ENCODE measurements around the gene ARPC2. TPM values are rescaled to one million over a fixed set of nuclear protein-coding genes. Genes with fewer than 3 reads are reported as not detected.

Gene ARPC2
- total and polyA plus RNA-seq, 2 of the 13 experiments (the other 11 are each of a cell fraction or from before 2014, with no cell fraction given): 168 to 303 TPM

DNA sequence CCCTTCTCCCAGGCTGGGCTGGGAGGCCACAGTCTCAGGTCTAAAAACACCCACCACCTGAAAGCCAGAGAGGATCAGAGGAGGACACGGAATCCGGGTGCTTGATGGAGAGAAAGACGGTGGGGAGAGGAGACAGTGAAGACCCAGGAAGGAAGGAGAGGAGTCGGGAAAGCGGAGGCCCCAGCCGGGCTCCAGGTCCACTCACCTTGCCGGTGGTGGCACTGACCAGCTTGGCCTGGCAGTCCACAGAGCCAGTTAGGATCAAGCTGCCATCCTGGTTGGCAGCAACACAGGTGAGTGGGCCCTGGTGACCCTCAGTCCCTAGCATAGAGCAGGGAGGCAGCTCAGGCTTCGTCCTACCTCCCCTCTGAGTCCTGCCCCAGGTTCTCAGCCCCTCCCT, 48.6 kb downstream of the ARPC2 start (continued):
- TF ChIP-seq ZNF746 (CRISPR knock-in tag; IDR thresholded peaks at IDR 0.05) (no peak), SALL1 (CRISPR knock-in tag; IDR thresholded peaks at IDR 0.05) (0 out of 2 replicates have a peak, but pooled peaks have one; percentile 11), ZNF543 (CRISPR knock-in tag; IDR thresholded peaks at IDR 0.05) (peak; percentile 16; the same call in 1 of the 2 replicates)

DNA sequence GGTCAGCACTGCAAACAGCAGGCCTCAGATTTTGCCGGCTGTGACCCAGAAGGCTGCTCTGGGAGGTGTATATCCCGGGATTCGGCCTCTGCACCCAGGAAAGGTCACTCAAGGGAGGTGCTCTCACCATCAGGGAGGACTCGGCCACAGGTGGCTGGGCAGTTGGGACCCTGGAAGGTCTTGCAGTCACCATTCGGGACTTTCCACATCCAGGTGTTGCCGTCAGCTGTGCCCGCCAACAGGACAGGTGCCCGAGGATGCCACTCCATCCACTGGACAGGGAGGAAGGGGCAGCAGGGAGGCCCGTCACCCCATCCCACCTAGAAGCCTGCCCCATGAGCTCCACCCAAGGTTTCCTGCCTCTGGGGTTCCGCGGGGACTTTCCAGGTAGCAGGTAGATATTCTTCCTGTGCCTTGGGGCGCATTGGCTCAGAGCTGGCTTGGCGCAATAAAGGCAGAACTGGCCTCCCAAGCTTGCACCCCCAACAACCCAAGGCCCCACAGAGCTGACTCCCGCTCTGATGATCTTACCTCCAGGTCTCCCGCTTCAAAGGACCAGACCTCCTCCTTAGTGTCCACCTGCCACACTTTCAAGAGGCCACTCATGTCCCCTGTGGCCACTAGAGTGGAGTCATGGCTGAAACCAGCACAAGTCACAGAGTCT, 49.5 kb downstream of the ARPC2 start:
- H3K4me1 ChIP-seq (ENCODE audit: insufficient read depth, low read length): peaks cover 62% of the 10 kb centered on the region
- H3K79me2 ChIP-seq (ENCODE audit: insufficient read depth, low read length): peaks cover 15% of the 10 kb centered on the region
- intact Hi-C loops (cut with micrococcal nuclease; ENCODE audit: unreplicated experiment): no loop called here
- FAIRE-seq: no peak
- H3K9ac ChIP-seq (ENCODE audit: insufficient read depth, low read depth, low read length): no peak overlapping the region
- in situ Hi-C loops (cut with HindIII; ENCODE audit: extremely low pct_ligation_motif_present, low pct_unique_long_range_greater_than_20kb): no loop called here
- no peaks in the 10 kb centered on the region; a peak in 1 of 5 replicates for H3K27me3 ChIP-seq (ENCODE audit: control insufficient read depth in 1 of 2, insufficient read depth in 2 of 2, low read length in 2 of 2)
- H3K4me2 ChIP-seq (ENCODE audit: low read depth, low read length): no peak overlapping the region
- H2AFZ ChIP-seq (ENCODE audit: low read length): no peak overlapping the region
- POLR2A ChIA-PET: interaction anchor here (0.8 kb wide), 1 partner anchor 24 kb away, joined by 3 read pairs; no protein-coding TSS in a partner anchor
- BruUV-seq (replicated peaks): no TSS peak
- H4K20me1 ChIP-seq (ENCODE audit: insufficient read depth, low read length): no peaks in the 10 kb centered on the region
- no peak for DNase-seq (ENCODE audit: low spot score)
- ATAC-seq: no peak
- H3K9me3 ChIP-seq (ENCODE audit: low read length): no peaks in the 10 kb centered on the region
- 80% methylated on average over 10 of the region's 15 CpGs for WGBS (ENCODE audit: low lambda C conversion rate)
- CTCF ChIA-PET (ENCODE audit: low intra/inter-chr PET ratio, low total read pairs): no interaction called here
- H3K4me3 ChIP-seq (replicated peaks in 1 of 3; ENCODE audit: insufficient read depth in 1 of 3, low read depth in 2 of 3, low read length in 3 of 3): no peak overlapping the region
- H3K36me3 ChIP-seq (replicated peaks in 1 of 2; ENCODE audit: control insufficient read depth in 1 of 2, insufficient read depth in 2 of 2, low read length in 2 of 2): peaks cover 19 to 40% of the 10 kb centered on the region in 2 experiments
- peak overlapping the region; percentile 36 for H3K27ac ChIP-seq (ENCODE audit: extremely low read length, insufficient read depth, low read length)
- TF ChIP-seq ZNF430 (CRISPR knock-in tag; IDR thresholded peaks at IDR 0.05): no peak
- TF ChIP-seq KDM5B (CRISPR knock-in tag; IDR thresholded peaks at IDR 0.05; ENCODE audit: borderline replicate concordance): no peak
- no peak for TF ChIP-seq DRAP1 (CRISPR knock-in tag; IDR thresholded peaks at IDR 0.05)
- TF ChIP-seq ZSCAN25 (CRISPR knock-in tag; IDR thresholded peaks at IDR 0.05): no peak
- TF ChIP-seq MBNL3 (CRISPR knock-in tag; conservative IDR thresholded peaks at IDR 0.05): no peak
- no peak for TF ChIP-seq ZNF646 (CRISPR knock-in tag; IDR thresholded peaks at IDR 0.05)
- no peak for TF ChIP-seq SUZ12 (IDR thresholded peaks at IDR 0.05; ENCODE audit: low read depth, low read length)
- no peak for TF ChIP-seq ZNF83 (CRISPR knock-in tag; IDR thresholded peaks at IDR 0.05; ENCODE audit: borderline replicate concordance)
- TF ChIP-seq MAFF (IDR thresholded peaks at IDR 0.05; ENCODE audit: low read depth, low read length): no peak
- TF ChIP-seq THAP9 (CRISPR knock-in tag; IDR thresholded peaks at IDR 0.05; ENCODE audit: borderline replicate concordance): no peak
